Measurements from ENCODE around the gene HAVCR2. TPM values are rescaled to one million over a fixed set of nuclear protein-coding genes. Genes with fewer than 3 reads are reported as not detected.

Gene HAVCR2
- 1.7 TPM for total RNA-seq

DNA sequence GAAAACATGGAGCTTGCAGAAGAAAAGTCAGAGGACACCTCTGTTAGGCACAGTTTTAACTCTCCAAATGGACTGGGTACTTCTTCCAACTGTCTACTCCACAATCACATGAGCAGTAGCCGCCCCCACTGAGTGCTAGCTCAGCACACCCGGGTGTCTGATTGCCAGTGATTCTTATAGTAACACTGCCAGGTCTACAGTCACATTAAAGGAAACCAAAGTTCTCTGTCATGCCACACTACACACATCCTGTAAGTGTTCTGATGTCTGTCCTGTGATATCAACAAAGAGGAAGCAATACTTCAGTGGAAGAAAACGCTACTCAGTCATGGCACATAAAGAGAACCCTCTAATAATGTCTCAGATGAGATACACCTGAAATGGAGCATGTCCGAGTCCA, at the start of gene HAVCR2:
Gene HAVCR2, minus strand, starts transcription at position 69 of the 400 bp plus-strand sequence. Its CDS starts 61 bp downstream, at position 8.
- Histone ChIP-seq H3K27ac (peak within 1 kb of the TSS; percentile 12 to 23), H3K4me3 (peak within 1 kb of the TSS; percentile 0 to 36)

DNA sequence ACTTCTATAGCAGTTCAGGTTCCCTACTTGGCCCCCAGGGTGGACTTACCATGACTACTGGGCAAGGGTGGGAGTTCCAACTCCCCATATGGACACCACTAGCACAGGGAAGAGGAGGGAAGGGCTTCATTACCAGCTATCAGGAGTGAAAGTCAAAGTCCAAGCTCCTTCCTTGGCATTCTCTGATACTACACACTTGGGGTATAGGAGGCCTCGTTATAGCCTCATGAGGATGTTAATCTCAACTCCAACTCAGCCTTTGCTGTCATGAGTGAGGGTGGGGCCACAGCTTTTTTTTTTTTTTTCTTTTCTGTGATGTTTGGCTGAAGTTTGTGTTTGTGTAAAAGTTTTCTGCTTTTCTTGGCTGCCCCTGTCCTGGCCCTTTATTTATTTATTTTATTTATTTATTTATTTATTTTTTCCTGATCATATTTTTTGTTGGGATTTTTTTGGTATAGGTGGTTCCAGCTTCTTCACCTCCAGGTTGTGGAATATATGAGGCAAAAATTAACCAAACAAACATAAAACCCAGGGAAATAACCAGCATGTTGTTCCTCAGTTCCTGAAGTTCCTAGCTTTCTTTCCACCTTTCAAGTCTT, 48.5 kb upstream of the HAVCR2 start:
- Histone ChIP-seq H3K4me1 (no peaks in the 10 kb centered on the region), H3K4me3 (no peak overlapping the region), H3K27ac (no peak overlapping the region), H3K27me3 (no peaks in the 10 kb centered on the region), H3K36me3 (no peaks in the 10 kb centered on the region), H3K9me3 (no peaks in the 10 kb centered on the region)
- DNase-seq (ENCODE audit: low spot score in 2 of 2), result no peak
- TF ChIP-seq, protein P1, sequence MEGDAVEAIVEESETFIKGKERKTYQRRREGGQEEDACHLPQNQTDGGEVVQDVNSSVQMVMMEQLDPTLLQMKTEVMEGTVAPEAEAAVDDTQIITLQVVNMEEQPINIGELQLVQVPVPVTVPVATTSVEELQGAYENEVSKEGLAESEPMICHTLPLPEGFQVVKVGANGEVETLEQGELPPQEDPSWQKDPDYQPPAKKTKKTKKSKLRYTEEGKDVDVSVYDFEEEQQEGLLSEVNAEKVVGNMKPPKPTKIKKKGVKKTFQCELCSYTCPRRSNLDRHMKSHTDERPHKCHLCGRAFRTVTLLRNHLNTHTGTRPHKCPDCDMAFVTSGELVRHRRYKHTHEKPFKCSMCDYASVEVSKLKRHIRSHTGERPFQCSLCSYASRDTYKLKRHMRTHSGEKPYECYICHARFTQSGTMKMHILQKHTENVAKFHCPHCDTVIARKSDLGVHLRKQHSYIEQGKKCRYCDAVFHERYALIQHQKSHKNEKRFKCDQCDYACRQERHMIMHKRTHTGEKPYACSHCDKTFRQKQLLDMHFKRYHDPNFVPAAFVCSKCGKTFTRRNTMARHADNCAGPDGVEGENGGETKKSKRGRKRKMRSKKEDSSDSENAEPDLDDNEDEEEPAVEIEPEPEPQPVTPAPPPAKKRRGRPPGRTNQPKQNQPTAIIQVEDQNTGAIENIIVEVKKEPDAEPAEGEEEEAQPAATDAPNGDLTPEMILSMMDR (IDR thresholded peaks at IDR 0.05), result no peak
- intact Hi-C loops (cut with DNase I), result no loop called here

More for the DNA sequence above, at the start of gene HAVCR2:
- Histone ChIP-seq H3K27me3 (no peaks in the 10 kb centered on the region), H3K4me1 (no peaks in the 10 kb centered on the region), H3K9me3 (no peaks in the 10 kb centered on the region), H3K36me3 (no peaks in the 10 kb centered on the region)
- TF ChIP-seq, protein P1 (IDR thresholded peaks at IDR 0.05), result no peak
- DNase-seq (ENCODE audit: low spot score in 2 of 2), result peak; percentile 35 to 70
- intact Hi-C loops (cut with DNase I), result no loop called here

DNA sequence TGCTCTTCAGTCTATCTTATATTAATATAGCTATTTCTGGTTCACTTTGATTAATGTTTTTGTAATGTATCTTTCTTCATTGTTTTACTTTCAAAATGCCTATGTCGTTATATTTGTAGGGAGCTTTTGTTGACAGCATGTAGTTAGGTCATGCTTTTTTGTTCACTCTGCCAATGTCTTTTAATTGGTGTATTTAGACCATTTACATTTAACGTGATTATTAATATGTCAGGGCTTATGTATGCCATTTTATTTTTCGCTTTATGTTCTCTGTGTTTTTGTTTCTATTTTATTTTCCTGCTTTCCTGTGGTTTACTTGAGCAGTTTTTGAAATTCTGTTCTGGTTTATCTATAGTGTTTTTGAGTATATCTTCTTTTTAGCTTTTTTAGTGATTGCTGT, 46.5 kb upstream of the HAVCR2 start:
- Histone ChIP-seq H3K4me3 (no peak overlapping the region), H3K9me3 (no peaks in the 10 kb centered on the region)
- TF ChIP-seq, protein P1 (IDR thresholded peaks at IDR 0.05), result no peak

DNA sequence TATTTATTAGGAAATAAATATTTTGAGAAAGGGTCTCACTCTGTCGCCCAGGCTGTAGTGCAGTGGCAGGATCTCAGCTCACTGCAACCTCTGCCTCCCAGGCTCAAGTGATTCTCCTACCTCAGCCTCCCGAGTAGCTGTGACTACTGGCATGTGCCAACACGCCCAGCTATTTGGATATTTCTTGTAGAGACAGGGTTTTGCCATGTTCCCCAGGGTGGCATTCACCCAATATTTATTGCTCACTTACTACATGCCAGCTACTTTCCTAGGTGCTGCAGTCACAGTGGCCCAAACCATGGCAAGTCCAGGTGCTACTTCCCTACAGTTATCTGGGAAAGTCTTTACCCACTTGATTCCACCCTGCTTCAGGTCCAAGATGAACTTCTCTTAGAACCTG, 42.2 kb upstream of the HAVCR2 start:
- intact Hi-C loops (cut with DNase I), result no loop called here
- Histone ChIP-seq H3K36me3 (no peaks in the 10 kb centered on the region), H3K4me3 (no peak overlapping the region), H3K27ac (no peak overlapping the region), H3K9me3 (no peaks in the 10 kb centered on the region), H3K4me1 (peaks cover 0 to 8% of the 10 kb centered on the region in 2 donors), H3K27me3 (no peaks in the 10 kb centered on the region)
- TF ChIP-seq, protein P1 (IDR thresholded peaks at IDR 0.05), result no peak
- DNase-seq (ENCODE audit: low spot score in 2 of 2), result no peak

More for the DNA sequence above, 46.5 kb upstream of the HAVCR2 start:
- Histone ChIP-seq H3K36me3 (no peaks in the 10 kb centered on the region), H3K27me3 (no peaks in the 10 kb centered on the region), H3K27ac (no peak overlapping the region), H3K4me1 (no peaks in the 10 kb centered on the region)
- DNase-seq (ENCODE audit: low spot score in 2 of 2), result no peak
- intact Hi-C loops (cut with DNase I), result no loop called here

DNA sequence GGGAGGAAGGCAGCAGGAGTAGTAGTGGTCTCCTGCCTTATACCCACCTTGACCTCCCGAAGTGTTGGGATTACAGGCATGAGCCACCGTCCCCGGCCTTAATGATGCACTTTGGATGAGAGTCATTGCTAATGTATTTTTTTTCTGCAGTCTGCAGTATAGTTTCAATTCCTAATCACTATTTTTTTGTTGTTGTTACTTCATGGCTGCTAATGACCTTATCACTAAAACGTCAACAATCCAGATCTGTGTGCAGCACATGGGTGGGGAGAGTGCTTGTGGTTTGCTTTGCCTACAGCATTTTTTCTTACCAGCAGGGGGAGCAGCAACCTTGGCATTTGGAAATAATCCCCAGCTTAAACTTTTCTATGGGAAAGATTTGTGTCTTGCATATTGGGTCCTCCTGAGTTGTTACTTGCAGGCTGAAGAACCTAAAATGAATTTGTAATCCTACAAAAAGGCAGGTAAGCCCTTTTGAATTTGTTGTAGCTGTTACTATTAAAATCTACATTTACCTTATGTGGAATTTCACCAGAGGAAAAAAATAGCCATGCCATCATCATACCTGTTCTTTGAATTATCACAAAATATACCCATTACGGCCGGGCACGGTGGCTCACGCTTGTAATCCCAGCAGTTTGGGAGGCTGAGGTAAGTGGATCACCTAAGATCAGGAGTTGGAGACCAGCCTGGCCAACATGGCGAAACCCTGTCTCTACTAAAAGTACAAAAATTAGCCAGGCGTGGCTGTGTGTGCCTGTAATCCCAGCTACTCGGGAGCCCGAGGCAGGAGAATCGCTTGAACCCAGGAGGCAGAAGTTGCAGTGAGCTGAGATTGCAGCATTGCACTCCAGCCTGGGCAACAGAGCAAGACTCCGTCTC, 40.1 kb upstream of the HAVCR2 start:
- Histone ChIP-seq H3K36me3 (no peaks in the 10 kb centered on the region), H3K4me1 (peaks cover under 1 to 8% of the 10 kb centered on the region in 2 donors), H3K27ac (no peak overlapping the region), H3K4me3 (peak overlapping the region in 1 of 2 donors; percentile 48), H3K27me3 (no peaks in the 10 kb centered on the region), H3K9me3 (no peaks in the 10 kb centered on the region)
- peak in 1 of 2 donors; percentile 85 for DNase-seq (ENCODE audit: low spot score in 2 of 2)
- intact Hi-C loops (cut with DNase I), result loop anchor here (5.0 kb wide), 2 partner anchors 118 to 163 kb away; partner anchors contain the start of gene CYFIP2
- TF ChIP-seq, protein P1 (IDR thresholded peaks at IDR 0.05), result peak; percentile 64 to 88 (median 71)
